ENCODE measurements around the gene PCDH19. TPM values are rescaled to one million over a fixed set of nuclear protein-coding genes. Genes with fewer than 3 reads are reported as not detected.

Gene PCDH19
- total RNA-seq, 1 donor from 2014 or later: under 0.01 TPM

- Histone ChIP-seq H3K4me3 (ENCODE audit: low read depth, low read length) (no peak overlapping the region), H3K36me3 (ENCODE audit: control insufficient read depth, insufficient read depth, low read length) (no peaks in the 10 kb centered on the region), H3K27me3 (ENCODE audit: control insufficient read depth, insufficient read depth, low read length) (no peaks in the 10 kb centered on the region)
- DNase-seq (ENCODE audit: low read depth) (no peak), FAIRE-seq (no peak)
- no peak for TF ChIP-seq CTCF (IDR thresholded peaks at IDR 0.05; ENCODE audit: insufficient read depth, low read length, severe bottlenecking)
Observed at GRCh38 chrX:100277231-100277630, 132.8 kb downstream of the PCDH19 start.

- no peak for DNase-seq (ENCODE audit: low read depth)
- Histone ChIP-seq H3K36me3 (ENCODE audit: control insufficient read depth, insufficient read depth, low read length) (no peaks in the 10 kb centered on the region), H3K4me3 (ENCODE audit: low read depth, low read length) (no peak overlapping the region), H3K27me3 (ENCODE audit: control insufficient read depth, insufficient read depth, low read length) (no peaks in the 10 kb centered on the region)
- no peak for FAIRE-seq
- TF ChIP-seq CTCF (IDR thresholded peaks at IDR 0.05; ENCODE audit: insufficient read depth, low read length, severe bottlenecking): no peak
Observed at GRCh38 chrX:100274916-100275315, 135.2 kb downstream of the PCDH19 start.

- FAIRE-seq (no peak), DNase-seq (ENCODE audit: low read depth) (no peak)
- Histone ChIP-seq H3K4me3 (ENCODE audit: low read depth, low read length) (no peak overlapping the region), H3K27me3 (ENCODE audit: control insufficient read depth, insufficient read depth, low read length) (no peaks in the 10 kb centered on the region), H3K36me3 (ENCODE audit: control insufficient read depth, insufficient read depth, low read length) (no peaks in the 10 kb centered on the region)
- TF ChIP-seq CTCF (IDR thresholded peaks at IDR 0.05; ENCODE audit: insufficient read depth, low read length, severe bottlenecking): no peak
Observed at GRCh38 chrX:100265179-100265578, 144.9 kb downstream of the PCDH19 start.

GRCh38 chrX:100264200-100264599, 145.9 kb downstream of the PCDH19 start:
- H3K27me3 ChIP-seq (ENCODE audit: control insufficient read depth, insufficient read depth, low read length): no peaks in the 10 kb centered on the region
- H3K4me3 ChIP-seq (ENCODE audit: low read depth, low read length): no peak overlapping the region
- DNase-seq (ENCODE audit: low read depth) (no peak), FAIRE-seq (no peak)
- TF ChIP-seq CTCF (IDR thresholded peaks at IDR 0.05; ENCODE audit: insufficient read depth, low read length, severe bottlenecking): no peak
- H3K36me3 ChIP-seq (ENCODE audit: control insufficient read depth, insufficient read depth, low read length): no peaks in the 10 kb centered on the region

GRCh38 chrX:100263650-100264049, 146.4 kb downstream of the PCDH19 start:
- TF ChIP-seq CTCF (IDR thresholded peaks at IDR 0.05; ENCODE audit: insufficient read depth, low read length, severe bottlenecking): no peak
- Histone ChIP-seq H3K4me3 (ENCODE audit: low read depth, low read length) (no peak overlapping the region), H3K36me3 (ENCODE audit: control insufficient read depth, insufficient read depth, low read length) (no peaks in the 10 kb centered on the region), H3K27me3 (ENCODE audit: control insufficient read depth, insufficient read depth, low read length) (no peaks in the 10 kb centered on the region)
- DNase-seq (ENCODE audit: low read depth) (peak; percentile 16), FAIRE-seq (no peak)

- DNase-seq (ENCODE audit: low read depth) (no peak), FAIRE-seq (no peak)
- Histone ChIP-seq H3K36me3 (ENCODE audit: control insufficient read depth, insufficient read depth, low read length) (no peaks in the 10 kb centered on the region), H3K27me3 (ENCODE audit: control insufficient read depth, insufficient read depth, low read length) (no peaks in the 10 kb centered on the region), H3K4me3 (ENCODE audit: low read depth, low read length) (no peak overlapping the region)
- no peak for TF ChIP-seq CTCF (IDR thresholded peaks at IDR 0.05; ENCODE audit: insufficient read depth, low read length, severe bottlenecking)
Observed at GRCh38 chrX:100248885-100249493, 161.1 kb downstream of the PCDH19 start.

All from bronchial epithelial cell (primary cell).